NCI-H2196 (cell line): ENCODE measurements around the gene VSTM2B.

Experiments
- DNase-seq: peaks from one replicate; lab custom pipeline; 2025; ENCODE audit not compliant: unreplicated experiment; lab: John Stamatoyannopoulos, UW

VSTM2B gene

GRCh38 chr19:29587518-29587986, 61.8 kb downstream of the VSTM2B start:
- DNase-seq, result no peak

- no peak for DNase-seq
Measured at GRCh38 chr19:29588095-29588494, 62.3 kb downstream of the VSTM2B start.

GRCh38 chr19:29590278-29590677, 64.5 kb downstream of the VSTM2B start:
- no peak for DNase-seq

GRCh38 chr19:29591670-29592069, 65.9 kb downstream of the VSTM2B start:
- no peak for DNase-seq

- DNase-seq, result no peak
Measured at GRCh38 chr19:29593869-29594268, 68.1 kb downstream of the VSTM2B start.

GRCh38 chr19:29596080-29596727, 70.4 kb downstream of the VSTM2B start:
- DNase-seq, result no peak

GRCh38 chr19:29596885-29597525, 71.2 kb downstream of the VSTM2B start:
- peak; percentile 37 for DNase-seq

- no peak for DNase-seq
Measured at GRCh38 chr19:29598036-29598435, 72.2 kb downstream of the VSTM2B start.

GRCh38 chr19:29598496-29598895, 72.7 kb downstream of the VSTM2B start:
- DNase-seq, result no peak

- DNase-seq, result no peak
Measured at GRCh38 chr19:29603308-29603707, 77.5 kb downstream of the VSTM2B start.

GRCh38 chr19:29605653-29606419, 80.0 kb downstream of the VSTM2B start, which contains the start of gene POP4:
Gene POP4 (plus strand): TSS chr19:29606283. CDS start chr19:29606319, 36 bp downstream.
- DNase-seq, result peak; percentile 97

GRCh38 chr19:29606420-29606747, 80.6 kb downstream of the VSTM2B start:
- DNase-seq, result no peak

- DNase-seq, result no peak
Measured at GRCh38 chr19:29609636-29610035, 83.8 kb downstream of the VSTM2B start.

GRCh38 chr19:29610213-29610573, 84.4 kb downstream of the VSTM2B start:
- DNase-seq, result no peak

- DNase-seq, result peak; percentile 89
Measured at GRCh38 chr19:29610574-29611271, 84.9 kb downstream of the VSTM2B start.

- DNase-seq, result no peak
Measured at GRCh38 chr19:29612121-29612520, 86.3 kb downstream of the VSTM2B start.

GRCh38 chr19:29612801-29613595, 87.2 kb downstream of the VSTM2B start:
- no peak for DNase-seq

GRCh38 chr19:29614046-29614445, 88.3 kb downstream of the VSTM2B start:
- no peak for DNase-seq
